NCI-H748 (cell line): ENCODE data around the gene PLS3.
"Not testable (repeated sequence)": the region's sequence is repeated elsewhere in the genome, so short reads cannot be mapped to it uniquely, and the experiment has no call there.

Experiments used
- DNase-seq: peaks from one replicate; lab custom pipeline; 2025; ENCODE audit not compliant: unreplicated experiment; lab: John Stamatoyannopoulos, UW

Gene PLS3

GRCh38 chrX:115602729-115603389 lies 41.9 kb downstream of the PLS3 start:
- DNase-seq = peak; percentile 59

GRCh38 chrX:115603534-115604074 lies 42.6 kb downstream of the PLS3 start:
- no peak for DNase-seq

- DNase-seq = no peak
These were observed 45.9 kb downstream of the PLS3 start for GRCh38 chrX:115606861-115607260.

GRCh38 chrX:115609621-115610020 lies 48.6 kb downstream of the PLS3 start:
- no peak for DNase-seq

- DNase-seq = no peak
These were observed 56.1 kb downstream of the PLS3 start for GRCh38 chrX:115616943-115617563.

GRCh38 chrX:115622534-115622933 lies 61.6 kb downstream of the PLS3 start:
- DNase-seq = no peak

- no peak for DNase-seq
These were observed 63.9 kb downstream of the PLS3 start for GRCh38 chrX:115624916-115625315.

GRCh38 chrX:115625572-115626301 lies 64.8 kb downstream of the PLS3 start:
- DNase-seq = no peak

- no peak for DNase-seq
These were observed 69.2 kb downstream of the PLS3 start for GRCh38 chrX:115630204-115630603.

- DNase-seq = no peak
These were observed 71.5 kb downstream of the PLS3 start for GRCh38 chrX:115632455-115632854.

GRCh38 chrX:115633397-115633796 lies 72.4 kb downstream of the PLS3 start:
- not testable (repeated sequence) for DNase-seq

- DNase-seq = no peak
These were observed 78.4 kb downstream of the PLS3 start for GRCh38 chrX:115639334-115639880.

GRCh38 chrX:115642311-115642710 lies 81.3 kb downstream of the PLS3 start:
- DNase-seq = no peak

GRCh38 chrX:115642895-115643530 lies 82.0 kb downstream of the PLS3 start:
- DNase-seq = peak; percentile 11

GRCh38 chrX:115644397-115644796 lies 83.4 kb downstream of the PLS3 start:
- not testable (repeated sequence) for DNase-seq

- no peak for DNase-seq
These were observed 88.6 kb downstream of the PLS3 start for GRCh38 chrX:115649461-115650063.

GRCh38 chrX:115650449-115650848 lies 89.5 kb downstream of the PLS3 start:
- no peak for DNase-seq

GRCh38 chrX:115650916-115651315 lies 89.9 kb downstream of the PLS3 start:
- DNase-seq = peak; percentile 48

GRCh38 chrX:115652221-115652620 lies 91.2 kb downstream of the PLS3 start:
- no peak for DNase-seq

GRCh38 chrX:115665122-115665521 lies 104.1 kb downstream of the PLS3 start:
- no peak for DNase-seq

GRCh38 chrX:115679460-115679859 lies 118.5 kb downstream of the PLS3 start:
- DNase-seq = peak; percentile 64
